A549 (cell line): ENCODE data around the gene MACF1.

ENCODE experiments used
- BHLHE40 ChIP-seq: IDR thresholded peaks from 2 replicates; pipeline ENCODE4 v1.6.1; 2012; ENCODE audit warnings: low read depth, low read length, inconsistent platforms
- CEBPB ChIP-seq, 2 experiments: fragments of >200 bp in 1 of 2; sonication (Bioruptor Twin) in 1 of 2; formaldehyde crosslinking in 1 of 2; IDR thresholded peaks; 2 replicates each; pipeline ENCODE4 v1.6.1; 2012 to 2016
- CTCF ChIP-seq: fragments of >200 bp; sonication (Bioruptor Twin); formaldehyde crosslinking; IDR thresholded peaks from 3 replicates; pipeline ENCODE4 v1.5.1; 2016
- EP300 ChIP-seq, 2 experiments: fragments of >200 bp; sonication (Bioruptor Twin); formaldehyde crosslinking; IDR thresholded peaks; 2 replicates in 1 of 2; 3 replicates in 1 of 2; pipeline ENCODE4 v1.6.1; 2016 to 2017
- MAX ChIP-seq: IDR thresholded peaks from 2 replicates; pipeline ENCODE4 v1.6.1; 2012
- MYC ChIP-seq: IDR thresholded peaks from 2 replicates; pipeline ENCODE4 v1.6.1; 2012; ENCODE audit warnings: mild to moderate bottlenecking, inconsistent platforms, low read length, improper control_type of control experiment, borderline replicate concordance
- NFE2L2 ChIP-seq: fragments of 150-350 bp; conservative IDR thresholded peaks from 2 replicates; pipeline ENCODE4 v1.6.1; 2014; ENCODE audit warnings: low read length
- POLR2A ChIP-seq: IDR thresholded peaks from 2 replicates; pipeline ENCODE4 v1.6.1; 2012; ENCODE audit warnings: mild to moderate bottlenecking, low read length
- POLR2AphosphoS2 ChIP-seq: conservative IDR thresholded peaks from 2 replicates; pipeline ENCODE4 v1.6.1; 2012; ENCODE audit warnings: low read length, improper control_type of control experiment, inconsistent platforms
- RAD21 ChIP-seq, 2 experiments: fragments of >200 bp in 1 of 2; sonication (Bioruptor Twin) in 1 of 2; formaldehyde crosslinking in 1 of 2; IDR thresholded peaks in 1 of 2; conservative IDR thresholded peaks in 1 of 2; 2 replicates in 1 of 2; 3 replicates in 1 of 2; pipeline ENCODE4 v1.6.1; 2012 to 2018; ENCODE audit warnings: inconsistent platforms in 1 of 2
- REST ChIP-seq: fragments of 200-600 bp; sonication (generic); IDR thresholded peaks from 2 replicates; pipeline ENCODE4 v1.6.1; 2016; ENCODE audit warnings: antibody characterized with exemption, mild to moderate bottlenecking, moderate library complexity
- SMC3 ChIP-seq: fragments of >200 bp; sonication (Bioruptor Twin); formaldehyde crosslinking; IDR thresholded peaks from 3 replicates; pipeline ENCODE4 v1.6.1; 2018; ENCODE audit warnings: inconsistent platforms
- SREBF2 ChIP-seq: fragments of 450-650 bp; IDR thresholded peaks from 2 replicates; pipeline ENCODE4 v1.6.1; 2014; ENCODE audit warnings: mild to moderate bottlenecking, moderate library complexity
- USF2 ChIP-seq: fragments of 450-650 bp; IDR thresholded peaks from 2 replicates; pipeline ENCODE4 v1.6.1; 2014; ENCODE audit warnings: antibody characterized with exemption

GRCh38 chr1:39214714-39214997 is 10.2 kb downstream of the MACF1 start:
- no peak for TF ChIP-seq CTCF
- no peak for TF ChIP-seq REST
- no peak for TF ChIP-seq POLR2AphosphoS2
- TF ChIP-seq MYC, result no peak
- no peak for TF ChIP-seq SMC3
- TF ChIP-seq USF2, result no peak
- TF ChIP-seq EP300 (IDR thresholded peaks at IDR 0.05), result no peak
- TF ChIP-seq POLR2A, result no peak
- TF ChIP-seq SREBF2, result no peak
- no peak for TF ChIP-seq NFE2L2
- TF ChIP-seq BHLHE40, result no peak
- TF ChIP-seq CEBPB (IDR thresholded peaks at IDR 0.05), result no peak
- TF ChIP-seq MAX, result no peak
- no peak for TF ChIP-seq RAD21 (conservative IDR thresholded peaks at IDR 0.05 in 1 of 2, IDR thresholded peaks at IDR 0.05 in 1 of 2)
